GM21447 (cell line): ENCODE data around the gene SHLD1.

Experiments used
- ATAC-seq: cut with Tn5 transposase; IDR thresholded peaks from one replicate; pipeline ENCODE4 v1.9.1; 2021; ENCODE audit not compliant: unreplicated experiment

Gene SHLD1

DNA sequence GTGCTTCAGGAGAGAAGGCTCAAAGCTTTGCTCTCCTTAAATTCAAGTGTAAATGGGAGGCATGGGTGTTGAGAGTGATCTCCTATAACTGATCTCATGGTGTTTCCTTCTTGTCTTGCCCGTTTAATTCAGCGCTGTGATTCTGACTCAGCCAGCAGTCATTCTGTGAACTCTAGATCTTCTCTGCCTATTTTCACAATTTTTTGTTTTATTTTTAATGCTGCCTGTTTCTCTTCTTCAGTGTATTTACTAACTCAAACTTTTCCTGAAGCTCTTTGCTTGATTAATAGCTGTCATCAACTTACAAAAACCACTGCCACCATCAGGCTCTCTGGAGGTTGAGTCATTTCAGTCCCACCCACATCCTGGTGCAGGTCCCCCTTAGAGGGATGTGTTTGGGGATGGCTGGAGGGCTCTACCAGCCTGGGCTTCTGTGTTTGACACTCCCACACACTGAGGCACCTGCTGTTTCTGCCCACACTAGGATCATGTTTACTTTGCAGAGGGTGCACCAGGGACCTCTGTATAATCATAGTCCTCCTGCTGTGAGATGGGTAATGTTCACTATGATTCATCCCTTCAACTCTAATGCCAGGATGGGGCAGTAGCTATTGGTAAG lies 94.0 kb downstream of the SHLD1 start:
- peak; percentile 74 for ATAC-seq

DNA sequence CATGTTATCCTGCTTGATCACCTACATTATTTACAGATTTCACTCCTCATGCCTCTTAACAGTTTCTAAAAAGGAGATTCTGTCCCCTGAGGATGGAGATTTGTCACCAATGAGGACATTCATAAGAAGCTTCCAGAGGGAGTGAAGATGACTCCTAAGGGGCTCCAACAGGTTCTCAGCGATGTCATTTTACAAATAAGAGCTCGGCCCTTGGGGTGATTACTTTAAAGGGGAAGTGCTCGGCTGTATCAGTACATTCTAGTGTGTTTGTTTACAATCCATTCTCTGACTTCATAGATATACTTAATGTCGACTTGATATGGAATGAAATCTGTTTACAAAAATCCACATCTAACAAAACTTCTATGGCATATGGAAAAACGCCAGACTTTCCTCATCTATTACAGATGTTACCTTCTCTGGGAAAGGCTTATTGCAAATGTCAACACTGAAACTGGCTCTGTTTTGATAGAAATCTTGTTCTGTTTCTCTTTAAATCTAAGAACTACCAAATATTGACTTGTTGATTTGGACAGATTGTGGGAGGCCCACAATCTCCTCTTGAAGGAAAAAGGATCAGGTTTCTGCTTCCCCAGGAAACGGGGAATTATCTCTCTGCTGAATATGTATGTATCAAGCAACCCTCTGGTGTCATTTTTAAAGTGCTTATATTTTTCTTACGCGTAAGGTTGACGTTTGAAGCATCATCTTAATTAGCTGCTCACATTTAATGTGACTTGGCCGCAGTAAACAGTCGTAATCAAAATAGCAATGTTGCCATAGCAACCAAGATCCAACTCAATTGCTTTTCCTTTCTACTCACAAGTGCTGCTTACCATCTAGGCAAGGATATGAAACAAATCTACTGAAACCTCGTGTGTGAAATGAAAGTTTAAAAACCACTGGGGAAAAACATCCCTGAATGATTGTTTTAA lies 95.7 kb downstream of the SHLD1 start:
- no peak for ATAC-seq

DNA sequence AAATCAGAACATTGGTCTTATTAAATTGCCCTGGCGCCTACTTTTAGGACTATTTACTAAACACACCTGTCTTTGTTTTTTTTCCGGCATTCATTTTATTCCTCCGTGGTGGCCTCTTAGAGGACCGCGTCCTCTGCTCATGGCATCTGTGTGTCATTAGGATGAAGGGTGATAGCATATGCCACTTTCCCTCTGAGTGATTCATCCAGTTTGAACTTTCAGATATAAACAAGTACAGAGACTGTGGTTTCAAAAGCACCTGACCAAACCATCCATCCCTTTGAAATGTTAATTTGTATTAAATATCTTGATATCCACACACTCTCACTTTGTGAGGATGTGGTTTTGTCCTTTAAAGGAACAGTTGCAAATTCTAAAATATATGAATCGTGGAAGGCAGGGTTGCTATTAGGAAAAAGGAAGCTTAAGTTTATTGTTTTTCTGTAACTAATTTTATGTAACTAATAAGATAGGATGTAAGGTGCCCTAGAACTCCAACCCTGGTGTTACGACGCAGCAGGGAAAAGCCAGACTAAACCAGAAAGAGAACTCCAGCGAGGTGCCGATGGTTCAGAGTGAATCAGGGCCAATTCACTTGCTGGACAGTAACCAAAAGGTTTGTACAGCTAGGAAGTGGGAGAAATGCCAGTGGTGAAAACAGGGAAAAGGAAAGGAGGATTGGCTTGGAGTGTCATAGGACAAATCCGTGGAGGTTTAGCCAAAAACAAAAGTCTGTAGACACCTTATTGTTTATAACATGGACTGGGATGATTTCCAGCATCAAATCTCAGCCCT lies 98.7 kb downstream of the SHLD1 start:
- no peak for ATAC-seq

DNA sequence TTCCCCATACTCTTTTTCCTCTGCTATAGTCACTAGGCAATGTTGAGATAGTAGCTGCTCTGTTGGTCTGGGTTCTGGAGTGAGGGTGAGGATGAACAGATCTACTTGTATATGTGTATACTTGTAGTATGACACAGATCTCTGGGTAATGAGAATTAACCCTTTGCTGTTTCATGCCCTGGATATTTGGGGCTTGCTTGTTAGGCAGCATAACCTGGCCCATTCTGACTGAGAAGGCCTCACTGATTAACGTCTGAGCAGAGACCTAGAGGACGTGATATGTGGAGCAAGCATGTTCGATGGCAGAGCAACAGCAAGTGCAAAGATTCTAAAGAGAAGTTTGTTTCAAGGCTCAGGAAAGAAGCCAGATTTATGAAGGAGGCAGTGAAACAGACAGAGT lies 105.7 kb downstream of the SHLD1 start:
- no peak for ATAC-seq

DNA sequence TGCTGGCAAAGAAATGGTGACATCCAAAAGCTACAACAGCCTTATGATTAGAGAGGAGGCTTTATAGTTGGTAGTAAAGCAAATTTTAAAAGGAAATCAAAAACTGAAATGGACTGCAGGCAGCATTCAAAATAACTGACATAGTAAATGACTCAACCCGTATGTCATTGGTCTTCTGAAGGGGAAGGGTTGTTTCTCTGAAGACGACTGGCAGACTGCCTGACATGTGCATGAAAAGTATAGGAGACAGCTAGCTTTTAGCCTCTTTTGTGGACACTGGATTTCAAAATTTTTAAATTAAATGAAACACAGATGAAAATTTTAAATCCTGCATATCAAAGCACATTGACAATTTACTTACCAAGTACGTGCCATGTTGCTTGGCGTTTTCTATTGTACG lies 109.4 kb downstream of the SHLD1 start:
- no peak for ATAC-seq

DNA sequence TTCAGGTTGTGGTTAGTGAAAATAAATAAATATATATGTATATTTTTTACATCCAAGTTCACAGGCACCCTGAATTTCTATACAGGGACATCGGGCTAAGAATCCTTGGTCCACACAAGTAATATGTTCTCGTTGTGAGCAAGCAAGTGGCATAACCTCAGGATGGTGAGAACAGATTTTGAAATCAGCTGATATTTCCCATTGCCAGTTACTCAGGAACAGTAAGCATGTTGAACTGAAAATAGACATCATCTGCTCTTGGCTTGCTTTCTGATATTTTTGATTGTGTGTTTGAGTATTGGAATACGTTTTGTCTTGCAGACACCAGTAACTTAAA lies 112.5 kb downstream of the SHLD1 start:
- ATAC-seq: no peak

DNA sequence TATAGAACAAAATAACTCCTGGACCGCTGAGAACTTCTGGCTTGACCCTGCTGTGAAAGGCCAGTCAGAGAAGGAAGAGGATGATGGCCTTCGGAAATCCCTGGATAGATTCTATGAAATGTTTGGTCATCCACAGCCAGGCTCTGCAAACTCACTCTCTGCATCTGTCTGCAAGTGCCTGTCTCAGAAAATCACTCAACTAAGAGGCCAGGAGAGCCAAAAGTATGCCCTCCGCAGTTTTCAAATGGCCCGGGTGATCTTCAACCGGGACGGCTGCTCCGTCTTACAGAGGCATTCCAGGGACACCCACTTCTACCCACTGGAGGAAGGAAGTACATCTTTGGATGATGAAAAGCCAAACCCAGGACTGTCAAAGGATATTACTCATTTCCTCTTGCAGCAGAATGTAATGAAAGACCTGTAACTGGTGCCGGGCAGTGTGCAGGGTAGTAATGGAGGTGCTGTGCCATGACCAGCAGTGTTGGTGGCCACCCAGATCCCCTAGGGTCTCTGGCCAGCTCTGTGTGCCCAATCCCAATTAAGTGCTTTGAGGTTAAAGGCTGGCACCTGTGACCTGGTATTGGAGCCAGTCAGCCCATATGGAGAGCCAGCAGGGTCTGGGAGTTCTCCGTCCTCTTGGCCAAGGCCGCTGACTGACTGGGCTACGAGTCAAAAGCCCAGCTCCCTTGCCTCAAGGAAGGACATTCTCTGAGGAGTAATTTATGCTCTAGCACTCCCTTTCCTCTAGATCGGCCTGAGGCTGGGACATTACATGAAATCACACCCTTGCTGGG lies 113.0 kb downstream of the SHLD1 start:
- ATAC-seq: no peak

DNA sequence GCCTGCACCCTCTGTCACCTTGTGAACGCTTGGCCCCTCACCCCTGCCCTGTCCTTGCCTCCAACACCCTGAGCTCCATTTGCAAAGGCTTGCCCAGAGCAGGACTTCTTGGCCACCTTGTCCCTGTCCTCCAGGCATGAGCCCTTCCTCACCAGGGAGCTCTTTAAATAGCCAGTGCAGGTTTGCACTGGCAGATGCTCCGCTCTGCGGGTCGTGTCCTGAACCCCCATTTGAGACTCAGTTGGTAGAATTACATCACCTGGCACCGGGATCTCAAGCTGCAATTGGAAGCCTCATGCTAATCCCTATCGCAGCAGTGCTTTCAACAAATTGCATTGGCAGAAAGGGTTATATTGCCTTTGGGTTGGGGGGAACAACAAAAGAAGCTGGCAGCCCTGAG lies 114.2 kb downstream of the SHLD1 start:
- no peak for ATAC-seq

DNA sequence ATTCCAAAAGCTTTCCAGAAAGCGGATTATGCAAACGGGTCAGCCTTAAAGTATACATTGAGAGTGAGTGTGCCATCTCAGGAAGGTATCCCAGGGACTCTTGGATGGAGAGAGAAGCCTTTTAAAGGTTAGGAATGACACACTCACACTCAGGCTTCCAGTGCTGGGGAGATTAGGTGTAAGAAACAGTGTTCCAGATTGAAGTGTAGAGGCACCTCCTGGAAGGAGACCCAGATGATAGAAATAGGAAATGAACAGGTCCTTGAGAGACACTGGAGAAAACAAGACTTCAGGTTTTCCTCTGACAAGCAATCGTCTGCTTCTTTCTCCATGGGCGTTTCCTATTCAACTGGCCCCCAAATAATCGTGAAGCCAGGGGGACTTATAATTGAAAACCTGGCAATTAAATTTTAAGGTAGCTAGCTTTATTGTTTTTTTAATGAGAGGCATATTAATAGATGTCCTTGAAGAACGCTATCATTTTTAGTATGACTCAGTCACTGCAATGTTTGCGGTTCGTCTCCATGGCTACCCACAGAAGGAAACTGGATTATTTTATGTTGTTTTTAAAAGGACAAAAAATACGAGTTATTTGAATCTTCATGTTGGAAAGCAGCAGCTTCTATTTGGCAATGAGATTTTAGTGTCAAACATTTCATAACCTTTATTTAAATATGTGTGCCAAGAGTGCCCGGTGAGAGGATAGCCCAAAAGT lies 114.8 kb downstream of the SHLD1 start:
- no peak for ATAC-seq

DNA sequence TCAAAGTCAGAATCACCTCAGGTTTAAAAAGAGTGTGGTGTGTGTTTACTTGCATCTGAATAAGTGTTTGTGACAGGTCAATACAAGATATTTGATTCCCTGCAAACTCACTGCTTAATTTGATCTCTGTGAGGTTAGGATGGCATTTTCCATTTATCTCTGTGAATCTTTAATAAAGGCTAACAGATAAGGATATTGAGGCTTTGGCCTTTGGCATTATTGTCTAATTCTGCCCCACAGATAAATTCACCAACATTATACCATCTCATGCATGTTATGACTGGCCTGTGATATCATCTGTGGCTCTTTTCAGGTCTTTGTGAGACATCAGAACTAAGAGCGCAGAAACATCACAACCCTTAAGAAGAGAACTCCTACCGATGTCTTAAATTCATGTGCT lies 115.4 kb downstream of the SHLD1 start:
- ATAC-seq: no peak

DNA sequence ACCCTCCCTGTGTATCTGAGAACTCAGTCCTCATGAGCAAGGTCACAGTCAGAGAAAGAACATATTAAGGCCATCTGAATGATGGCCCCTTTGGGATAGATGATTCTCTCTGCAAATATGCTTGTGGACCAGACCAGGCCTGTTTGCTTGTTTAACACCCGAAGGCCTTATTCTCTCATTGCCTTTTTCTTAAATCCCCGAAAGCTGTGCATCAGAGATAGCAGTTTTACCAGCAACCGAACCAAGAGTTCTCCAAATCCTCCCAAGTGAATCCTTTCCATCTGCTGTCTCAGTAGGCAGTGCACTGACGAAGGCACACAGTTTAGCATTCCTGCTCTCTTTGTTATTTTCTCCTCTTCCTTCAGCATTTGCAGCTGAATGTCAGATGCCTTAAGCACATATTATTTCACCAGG lies 120.4 kb downstream of the SHLD1 start:
- ATAC-seq: no peak

DNA sequence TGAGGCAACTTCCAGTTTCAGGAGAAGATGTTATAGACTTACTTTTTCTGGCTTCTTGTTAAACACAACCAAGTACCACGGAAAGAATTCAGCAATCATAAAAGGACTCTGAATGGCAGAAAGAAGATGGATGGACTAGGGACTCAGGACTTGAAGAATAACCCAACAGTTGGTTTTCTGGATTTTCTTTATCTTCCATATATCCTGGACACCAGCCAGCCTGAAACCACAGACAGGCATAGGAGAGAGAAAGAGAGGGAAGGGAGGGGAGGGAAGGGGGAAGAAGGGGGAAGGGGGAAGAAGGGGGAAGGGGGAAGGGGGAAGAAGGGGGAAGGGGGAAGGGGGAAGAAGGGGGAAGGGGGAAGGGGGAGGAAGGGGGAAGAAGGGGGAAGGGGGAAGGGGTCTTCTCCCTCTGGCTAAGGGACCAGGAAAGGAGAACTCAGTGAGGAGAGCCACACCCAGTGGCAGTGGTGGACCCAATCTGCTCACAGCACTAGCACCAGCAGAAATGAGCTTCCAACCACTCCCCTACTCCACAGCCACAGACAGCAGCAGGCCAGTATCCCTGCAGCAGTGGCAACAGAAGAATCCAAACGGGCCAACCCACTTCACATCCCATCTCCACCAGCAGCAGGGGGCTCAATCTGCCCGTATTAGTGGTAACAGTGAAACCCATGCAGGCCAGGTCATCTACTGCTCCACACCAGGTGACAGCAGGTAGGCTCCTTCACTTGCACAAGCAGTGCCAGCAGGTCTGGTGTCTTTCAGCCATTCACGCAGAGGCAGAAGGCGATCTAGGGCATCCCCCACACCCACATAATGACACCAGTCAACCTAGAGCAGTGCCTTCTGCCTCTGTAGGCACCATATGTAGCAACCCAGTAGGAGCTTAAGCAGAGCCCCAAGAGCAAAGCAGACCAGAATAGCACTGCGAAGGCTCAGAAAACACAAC lies 121.5 kb downstream of the SHLD1 start:
- no peak for ATAC-seq

DNA sequence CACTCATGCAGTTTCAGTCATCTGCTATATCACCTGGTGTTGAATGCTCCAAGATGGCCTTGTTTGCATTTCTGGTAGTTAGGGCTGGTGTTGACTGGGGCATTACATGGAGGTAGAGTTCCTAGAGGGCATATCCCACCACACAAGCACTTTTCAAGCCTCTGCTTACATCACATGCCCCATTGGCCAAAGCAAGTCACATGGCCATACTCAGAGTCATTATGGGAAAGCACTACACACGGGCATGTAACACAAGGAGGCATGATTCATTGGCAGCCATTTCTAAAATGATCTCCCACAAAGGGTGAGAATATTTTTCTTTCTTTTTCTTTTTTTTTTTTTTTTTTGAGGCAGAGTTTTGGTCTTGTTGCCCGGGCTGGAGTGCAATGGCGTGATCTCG lies 126.9 kb downstream of the SHLD1 start:
- ATAC-seq: no peak

DNA sequence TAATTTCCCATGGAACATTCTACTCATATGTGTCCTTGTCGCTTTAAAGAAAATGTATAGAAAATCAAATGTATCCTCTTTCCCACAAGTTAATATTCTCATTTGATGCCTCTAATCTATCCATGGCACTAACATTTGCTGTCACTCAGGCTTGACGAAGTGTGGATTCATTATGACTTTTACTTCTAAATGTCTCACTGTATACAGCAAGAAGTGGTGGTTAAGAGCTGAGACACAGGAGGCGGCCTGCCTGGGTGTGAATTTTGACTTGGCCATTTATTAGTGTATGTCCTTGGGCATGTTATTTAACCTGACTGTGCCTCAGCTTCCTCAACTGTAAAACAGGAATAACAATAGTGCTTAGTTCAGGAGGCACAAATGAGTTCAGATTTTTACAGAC lies 130.1 kb downstream of the SHLD1 start:
- ATAC-seq: no peak

DNA sequence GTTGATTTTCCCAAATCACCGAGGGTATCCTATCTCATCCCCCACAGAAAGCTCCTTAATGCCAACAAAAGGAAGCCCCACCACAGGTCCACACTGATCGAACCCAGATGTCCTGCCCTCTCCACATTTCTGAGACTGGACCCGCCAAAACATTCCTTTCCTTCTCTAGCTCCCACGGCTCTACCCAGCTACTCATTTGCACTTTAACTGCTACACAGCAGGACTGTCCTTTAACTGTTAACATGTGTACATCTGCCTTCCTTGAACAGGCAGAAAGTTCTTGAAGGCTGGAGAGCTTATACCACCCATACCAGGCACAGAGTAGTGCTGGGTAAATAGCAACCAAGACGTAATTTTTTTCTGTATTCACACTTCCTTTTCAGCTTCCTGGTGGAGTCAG lies 131.5 kb downstream of the SHLD1 start:
- ATAC-seq: no peak

DNA sequence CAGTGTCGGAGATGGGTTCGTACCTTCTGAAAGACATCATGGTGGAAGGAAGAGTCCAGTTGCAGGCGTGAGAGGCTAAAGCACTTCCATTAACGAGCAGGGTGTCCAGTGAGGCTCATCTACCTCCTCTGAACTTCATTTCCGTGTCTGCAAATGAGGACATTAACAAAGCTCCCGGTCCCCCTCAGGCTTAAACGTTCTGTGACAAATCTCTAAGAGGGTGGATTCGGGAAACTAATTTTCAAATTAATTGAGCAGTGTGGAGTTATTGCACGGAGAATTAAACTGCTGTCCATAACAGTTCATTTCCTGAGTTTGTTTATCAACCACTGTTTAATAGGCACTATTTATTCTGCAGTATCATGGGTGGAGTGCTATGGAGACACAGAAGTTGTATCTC lies 132.0 kb downstream of the SHLD1 start:
- no peak for ATAC-seq

DNA sequence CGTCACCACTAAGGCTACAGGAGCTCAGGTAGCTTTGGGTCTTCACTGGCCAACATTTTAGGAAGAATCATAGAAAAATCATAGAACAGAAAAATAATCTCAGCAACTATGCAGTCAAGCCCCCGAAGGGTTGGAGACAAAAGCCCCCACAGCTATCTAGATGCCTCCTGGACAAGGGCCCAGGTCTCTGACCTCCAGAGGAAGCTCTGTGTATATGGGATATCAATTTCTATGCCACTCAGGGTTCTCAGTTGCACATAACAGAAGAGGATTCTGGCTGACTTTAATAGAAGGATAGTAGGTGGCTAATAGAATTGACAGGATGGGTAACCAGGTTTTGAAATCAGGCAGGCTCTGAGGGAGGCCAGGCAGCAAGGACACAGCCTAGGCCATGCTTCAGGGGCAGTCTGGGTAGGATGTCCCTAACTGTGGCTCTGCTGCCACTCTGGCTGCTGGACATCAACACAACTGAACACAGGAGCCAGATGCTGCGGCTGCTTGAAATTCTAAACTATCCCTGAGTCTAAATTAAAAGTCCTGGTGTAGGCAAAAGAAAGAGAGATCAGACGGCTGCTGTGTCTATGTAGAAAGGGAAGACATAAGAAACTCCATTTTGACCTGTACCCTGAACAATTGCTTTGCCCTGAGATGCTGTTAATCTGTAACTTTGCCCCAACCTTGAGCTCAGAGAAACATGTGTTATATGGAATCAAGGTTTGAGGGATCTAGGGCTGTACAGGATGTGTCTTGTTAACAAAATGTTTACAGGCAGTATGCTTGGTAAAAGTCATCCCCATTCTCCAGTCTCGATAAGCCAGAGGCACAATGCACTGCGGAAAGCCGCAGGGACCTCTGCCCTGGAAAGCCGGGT lies 134.5 kb downstream of the SHLD1 start:
- ATAC-seq: no peak

DNA sequence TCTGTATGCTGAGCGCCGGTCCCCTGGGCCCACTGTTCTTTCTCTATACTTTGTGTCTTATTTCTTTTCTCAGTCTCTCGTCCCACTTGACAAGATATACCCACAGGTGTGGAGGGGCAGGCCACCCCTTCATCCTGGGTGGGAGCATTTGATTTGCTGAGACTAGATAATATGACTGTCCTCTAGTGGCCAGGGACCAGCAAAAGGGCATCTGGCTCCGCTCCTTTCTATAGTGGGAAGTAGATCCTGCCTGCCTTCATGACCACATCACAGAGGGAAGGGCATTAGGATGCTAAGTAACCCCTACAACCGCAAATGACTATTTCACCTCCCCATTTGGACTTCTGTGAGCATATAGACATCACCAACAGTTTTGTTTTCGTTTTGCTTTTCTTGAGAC lies 135.7 kb downstream of the SHLD1 start:
- no peak for ATAC-seq
